NT2/D1 (cell line): Measurements from ENCODE around the gene NHS.
"Not testable (repeated sequence)": the region's sequence is repeated elsewhere in the genome, so short reads cannot be mapped to it uniquely, and the experiment has no call there.

Experiments used
- DNase-seq: peaks from one replicate; pipeline ENCODE4 v3.0.0-alpha.2; 2011; ENCODE audit warnings: low read depth, low spot score
- H3K27me3 ChIP-seq: 2 replicates; pipeline ENCODE4 v1.6.0; 2011; ENCODE audit warnings: mild to moderate bottlenecking; ENCODE audit not compliant: insufficient read length, insufficient read depth
- H3K36me3 ChIP-seq: 2 replicates; pipeline ENCODE4 v1.6.1; 2011; ENCODE audit warnings: mild to moderate bottlenecking, low read length, mixed read lengths; ENCODE audit not compliant: insufficient read depth, insufficient read length
- H3K4me1 ChIP-seq: 2 replicates; pipeline ENCODE4 v1.5.1; 2011; ENCODE audit not compliant: insufficient read depth, insufficient read length
- H3K4me3 ChIP-seq: 2 replicates; pipeline ENCODE4 v1.5.1; 2011; ENCODE audit warnings: low read depth; ENCODE audit not compliant: insufficient read length
- H3K9ac ChIP-seq: 2 replicates; pipeline ENCODE4 v1.6.0; 2011; ENCODE audit warnings: low read depth; ENCODE audit not compliant: insufficient read length
- H3K9me3 ChIP-seq: 2 replicates; pipeline ENCODE4 v1.5.1; 2011; ENCODE audit warnings: mild to moderate bottlenecking, low read length; ENCODE audit not compliant: insufficient read depth
- SUZ12 ChIP-seq: IDR thresholded peaks from 2 replicates; pipeline ENCODE4 v1.6.1; 2011; ENCODE audit not compliant: insufficient read length, insufficient read depth; ENCODE audit errors: extremely low read depth
- YY1 ChIP-seq: IDR thresholded peaks from 2 replicates; pipeline ENCODE4 v1.6.1; 2011; ENCODE audit not compliant: insufficient read length, insufficient read depth
- ZNF274 ChIP-seq: IDR thresholded peaks from 2 replicates; pipeline ENCODE4 v1.6.1; 2011; ENCODE audit warnings: mild to moderate bottlenecking, low read depth, low read length

Gene NHS

DNA sequence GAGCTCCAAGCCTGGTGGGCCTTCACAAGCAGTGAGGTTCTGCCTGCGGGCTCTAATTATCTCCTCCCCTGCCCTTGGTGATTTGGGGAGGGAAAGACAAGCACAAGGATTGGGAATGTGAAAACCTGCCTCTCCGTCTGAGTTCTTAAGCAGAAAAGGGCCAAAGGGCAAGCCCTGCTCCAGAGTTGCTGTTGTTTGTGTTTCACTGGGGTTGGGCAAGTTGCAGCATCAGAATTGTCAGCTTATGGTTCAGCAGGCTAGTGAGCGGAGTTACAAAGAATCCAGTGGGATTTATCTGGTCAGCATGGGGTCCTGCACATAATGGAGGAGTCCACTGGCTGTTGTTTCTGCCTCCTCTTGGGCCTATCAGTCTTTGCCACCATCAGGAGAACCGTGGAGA lies 60.5 kb downstream of the NHS start:
- H3K4me3 ChIP-seq: no peak overlapping the region
- H3K27me3 ChIP-seq: no peaks in the 10 kb centered on the region
- no peak for TF ChIP-seq ZNF274
- no peak for TF ChIP-seq SUZ12
- TF ChIP-seq YY1: no peak
- no peak overlapping the region for H3K9ac ChIP-seq
- no peaks in the 10 kb centered on the region for H3K9me3 ChIP-seq
- no peak for DNase-seq
- H3K4me1 ChIP-seq: peaks cover 7% of the 10 kb centered on the region
- no peaks in the 10 kb centered on the region for H3K36me3 ChIP-seq

DNA sequence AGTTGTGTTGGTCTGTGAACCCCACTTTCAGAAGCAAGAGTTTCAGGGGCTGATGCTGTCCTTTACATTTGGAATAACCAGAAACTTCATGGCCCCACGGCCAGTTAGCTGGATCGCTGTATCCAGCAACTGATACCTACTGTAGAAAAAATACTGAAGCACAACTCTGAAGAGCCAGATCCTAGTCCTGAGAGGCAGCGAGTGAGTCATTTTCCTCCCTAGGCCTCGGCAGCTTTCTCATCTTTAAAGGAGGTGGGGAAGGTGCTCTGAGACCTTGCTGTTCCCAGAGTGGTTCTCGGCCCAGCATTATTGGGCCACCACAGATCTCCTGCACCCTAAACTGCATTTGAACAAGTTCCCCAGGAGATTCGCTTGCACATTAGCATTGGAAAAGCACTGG lies 63.2 kb downstream of the NHS start:
- no peaks in the 10 kb centered on the region for H3K36me3 ChIP-seq
- H3K4me1 ChIP-seq: peaks cover 7% of the 10 kb centered on the region
- H3K9me3 ChIP-seq: no peaks in the 10 kb centered on the region
- no peaks in the 10 kb centered on the region for H3K27me3 ChIP-seq
- DNase-seq: no peak
- no peak overlapping the region for H3K9ac ChIP-seq
- H3K4me3 ChIP-seq: no peak overlapping the region
- no peak for TF ChIP-seq ZNF274
- no peak for TF ChIP-seq YY1
- TF ChIP-seq SUZ12: no peak

DNA sequence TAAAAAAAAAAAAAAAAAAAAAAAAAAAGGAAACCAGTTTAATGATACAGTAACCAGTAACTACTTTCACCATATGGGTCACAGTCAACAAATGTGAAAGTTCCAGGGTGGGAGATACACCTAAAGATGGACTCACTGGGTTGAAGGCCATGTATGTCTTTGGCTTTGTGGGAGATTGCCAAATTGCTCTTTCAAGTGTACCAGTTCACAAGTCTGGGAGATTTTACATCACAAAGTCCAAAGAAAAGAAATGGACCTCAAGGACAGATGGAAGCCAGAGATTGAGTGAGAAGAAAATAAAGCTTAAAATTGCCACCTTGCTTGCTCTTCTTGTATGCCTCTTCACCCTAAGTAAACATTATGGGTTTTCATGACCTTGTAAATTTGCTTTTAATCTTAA lies 65.3 kb downstream of the NHS start:
- TF ChIP-seq ZNF274 (no peak), SUZ12 (no peak), YY1 (no peak)
- H3K27me3 ChIP-seq: no peaks in the 10 kb centered on the region
- H3K9me3 ChIP-seq: no peaks in the 10 kb centered on the region
- peaks cover under 1% of the 10 kb centered on the region for H3K4me1 ChIP-seq
- DNase-seq: no peak
- H3K36me3 ChIP-seq: no peaks in the 10 kb centered on the region
- no peak overlapping the region for H3K4me3 ChIP-seq
- no peak overlapping the region for H3K9ac ChIP-seq

DNA sequence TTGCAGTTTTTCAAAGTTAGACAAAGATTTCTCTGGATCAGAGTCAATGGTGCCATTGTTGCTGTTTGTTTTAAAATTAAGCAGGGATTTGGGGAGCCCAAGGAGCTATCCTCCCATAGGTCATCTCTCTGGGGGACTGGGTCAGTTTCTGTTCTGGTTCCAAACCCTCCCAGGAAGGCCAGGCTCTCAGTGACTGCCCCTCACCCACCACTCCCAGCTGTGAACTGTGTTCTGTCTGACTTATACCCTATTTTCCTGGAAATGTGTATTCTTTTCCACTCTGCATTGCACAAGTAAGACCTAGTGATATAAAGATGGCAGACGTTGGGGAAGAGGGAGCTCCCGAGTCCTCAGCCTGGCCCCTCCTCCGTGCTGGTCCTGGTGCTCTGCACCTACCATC lies 65.8 kb downstream of the NHS start:
- Histone ChIP-seq H3K9ac (no peak overlapping the region), H3K9me3 (no peaks in the 10 kb centered on the region), H3K27me3 (no peaks in the 10 kb centered on the region), H3K4me1 (no peaks in the 10 kb centered on the region), H3K36me3 (no peaks in the 10 kb centered on the region), H3K4me3 (no peak overlapping the region)
- no peak for TF ChIP-seq YY1
- no peak for TF ChIP-seq ZNF274
- no peak for TF ChIP-seq SUZ12
- no peak for DNase-seq

DNA sequence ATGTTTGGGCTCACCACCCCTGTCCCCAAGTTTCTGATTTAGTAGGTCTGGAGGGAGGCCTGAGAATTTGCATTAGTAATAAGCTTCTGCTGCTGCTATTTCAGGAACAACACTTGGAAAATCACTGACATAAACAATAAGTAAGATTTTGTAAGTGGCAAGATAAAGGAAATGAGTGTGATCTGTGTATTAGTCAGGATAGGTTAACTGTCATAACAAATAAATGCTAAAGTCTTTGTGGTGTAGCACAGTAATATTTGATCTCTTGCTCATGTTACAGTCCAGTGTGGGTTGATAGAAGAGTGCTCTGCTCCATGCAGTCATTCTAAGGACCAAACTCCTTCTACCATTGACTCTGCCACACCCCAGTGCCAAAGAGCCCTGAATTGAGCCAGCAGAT lies 67.0 kb downstream of the NHS start:
- no peak for DNase-seq
- H3K27me3 ChIP-seq: no peaks in the 10 kb centered on the region
- H3K9ac ChIP-seq: no peak overlapping the region
- no peaks in the 10 kb centered on the region for H3K36me3 ChIP-seq
- H3K9me3 ChIP-seq: no peaks in the 10 kb centered on the region
- no peak overlapping the region for H3K4me3 ChIP-seq
- H3K4me1 ChIP-seq: no peaks in the 10 kb centered on the region
- no peak for TF ChIP-seq YY1

DNA sequence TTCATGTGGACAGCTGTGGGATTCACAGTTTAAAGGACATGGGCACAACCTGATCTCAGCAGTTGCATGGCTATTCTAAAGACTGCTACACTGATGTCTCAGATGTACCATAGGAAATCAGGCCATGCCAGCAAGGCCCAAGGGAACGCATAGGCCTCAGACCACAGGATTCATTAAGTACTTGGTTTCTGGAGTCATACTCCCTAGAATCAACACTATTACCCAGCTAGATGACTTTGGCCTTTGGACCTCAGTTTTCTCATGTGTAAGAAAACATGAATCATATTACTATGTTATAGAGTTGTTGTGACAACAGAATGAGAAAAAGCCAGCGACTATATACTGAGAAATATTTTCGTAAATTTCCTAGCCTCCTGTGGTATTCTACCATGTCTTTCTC lies 67.9 kb downstream of the NHS start:
- Histone ChIP-seq H3K27me3 (no peaks in the 10 kb centered on the region), H3K4me1 (no peaks in the 10 kb centered on the region), H3K36me3 (no peaks in the 10 kb centered on the region), H3K9me3 (no peaks in the 10 kb centered on the region), H3K4me3 (no peak overlapping the region), H3K9ac (no peak overlapping the region)
- no peak for TF ChIP-seq ZNF274
- no peak for TF ChIP-seq SUZ12
- TF ChIP-seq YY1: no peak
- DNase-seq: no peak

DNA sequence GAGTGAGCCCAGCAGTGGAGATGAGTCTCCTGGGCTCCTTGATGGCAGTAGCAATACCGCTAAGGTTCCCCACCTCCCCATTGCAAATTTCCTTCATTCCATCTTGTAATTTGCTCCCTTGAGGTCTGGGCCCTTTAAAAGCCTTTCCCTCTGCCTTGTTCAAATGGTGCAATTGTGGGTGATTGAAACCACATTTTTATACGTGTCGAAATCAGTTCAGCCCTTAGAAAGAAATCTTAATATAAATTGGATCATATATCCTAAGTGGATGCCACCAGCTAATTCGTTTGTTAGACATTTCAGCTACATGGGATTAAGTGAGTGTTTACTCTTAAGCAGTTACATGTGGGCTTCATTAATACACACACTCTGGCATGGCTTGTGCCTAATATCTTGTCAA lies 68.6 kb downstream of the NHS start:
- Histone ChIP-seq H3K4me1 (no peaks in the 10 kb centered on the region), H3K4me3 (no peak overlapping the region), H3K27me3 (no peaks in the 10 kb centered on the region), H3K9me3 (no peaks in the 10 kb centered on the region), H3K36me3 (no peaks in the 10 kb centered on the region), H3K9ac (no peak overlapping the region)
- TF ChIP-seq ZNF274 (no peak), YY1 (no peak), SUZ12 (no peak)
- no peak for DNase-seq

DNA sequence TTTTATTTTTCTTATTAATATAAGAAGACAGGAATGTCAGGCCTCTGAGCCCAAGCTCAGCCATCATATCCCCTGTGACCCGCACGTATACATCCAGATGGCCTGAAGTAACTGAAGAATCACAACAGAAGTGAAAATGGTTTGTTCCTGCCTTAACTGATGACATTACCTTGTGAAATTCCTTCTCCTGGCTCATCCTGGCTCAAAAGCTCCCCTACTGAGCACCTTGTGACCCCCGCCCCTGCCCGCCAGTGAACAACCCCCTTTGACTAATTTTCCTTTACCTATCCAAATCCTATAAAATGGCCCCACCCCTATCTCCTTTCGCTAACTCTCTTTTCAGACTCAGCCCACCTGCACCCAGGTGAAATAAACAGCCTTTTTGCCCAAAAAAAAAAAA lies 71.3 kb downstream of the NHS start:
- not testable (repeated sequence) for H3K4me1 ChIP-seq, H3K36me3 ChIP-seq, H3K27me3 ChIP-seq, H3K4me3 ChIP-seq, DNase-seq, H3K9me3 ChIP-seq, H3K9ac ChIP-seq

DNA sequence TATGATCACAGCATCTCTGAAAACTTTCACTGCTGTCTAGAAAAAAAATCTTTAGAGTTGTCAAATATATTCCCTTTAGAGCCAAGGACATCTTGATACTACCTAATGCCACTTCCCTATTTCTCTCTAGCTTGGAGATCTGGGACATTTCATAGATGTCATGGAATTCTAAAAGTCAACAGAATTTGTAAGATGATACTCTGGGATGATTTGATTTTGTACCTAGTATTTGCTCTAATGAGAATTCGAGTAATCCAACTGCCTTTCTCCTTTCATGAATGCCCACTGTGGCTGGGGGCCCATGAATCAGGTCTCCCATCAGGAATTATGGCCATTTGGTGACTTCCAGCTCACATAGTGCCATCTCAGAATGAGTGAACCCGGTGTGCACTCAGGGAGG lies 73.2 kb downstream of the NHS start:
- Histone ChIP-seq H3K4me3 (no peak overlapping the region), H3K9me3 (no peaks in the 10 kb centered on the region), H3K27me3 (no peaks in the 10 kb centered on the region), H3K36me3 (no peaks in the 10 kb centered on the region), H3K4me1 (no peaks in the 10 kb centered on the region), H3K9ac (no peak overlapping the region)
- DNase-seq: no peak
- no peak for TF ChIP-seq YY1
- no peak for TF ChIP-seq ZNF274
- no peak for TF ChIP-seq SUZ12
